ENCODE data around the gene RBM33. TPM values are rescaled to one million over a fixed set of nuclear protein-coding genes. Genes with fewer than 3 reads are reported as not detected.

Gene RBM33
- total RNA-seq, 1 donor from 2014 or later = 67.2 TPM

DNA sequence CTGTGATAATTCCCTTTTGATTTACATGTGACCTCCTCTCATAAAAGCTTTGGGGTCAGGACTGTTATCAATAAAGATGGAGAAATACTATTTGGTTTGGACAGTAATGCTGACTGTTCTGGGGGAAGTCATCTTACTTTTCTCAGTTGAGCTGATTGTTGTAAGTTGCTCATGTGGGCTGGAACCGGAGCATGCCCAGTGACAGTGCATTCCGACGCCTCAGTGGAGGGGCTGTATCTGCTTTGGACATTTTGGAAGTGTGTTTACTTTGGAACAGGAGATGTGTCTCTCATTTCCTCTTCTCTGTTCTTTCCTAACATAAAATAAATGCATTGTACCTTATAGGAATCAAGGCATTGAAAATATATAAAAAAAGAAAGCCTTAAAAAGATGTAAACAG is 30.1 kb downstream of the RBM33 start:
- no peak for TF ChIP-seq CTCF (conservative IDR thresholded peaks at IDR 0.05)
- Mint-ChIP-seq H3K27me3 (no peaks in the 10 kb centered on the region), H3K9me3 (no peaks in the 10 kb centered on the region), H3K4me3 (no peak overlapping the region), H3K4me1 (ENCODE audit: unreplicated experiment) (peaks cover 22% of the 10 kb centered on the region), H3K36me3 (peaks cover 12% of the 10 kb centered on the region), H3K27ac (no peak overlapping the region)
- DNase-seq (ENCODE audit: extremely low spot score, unreplicated experiment) = no peak

DNA sequence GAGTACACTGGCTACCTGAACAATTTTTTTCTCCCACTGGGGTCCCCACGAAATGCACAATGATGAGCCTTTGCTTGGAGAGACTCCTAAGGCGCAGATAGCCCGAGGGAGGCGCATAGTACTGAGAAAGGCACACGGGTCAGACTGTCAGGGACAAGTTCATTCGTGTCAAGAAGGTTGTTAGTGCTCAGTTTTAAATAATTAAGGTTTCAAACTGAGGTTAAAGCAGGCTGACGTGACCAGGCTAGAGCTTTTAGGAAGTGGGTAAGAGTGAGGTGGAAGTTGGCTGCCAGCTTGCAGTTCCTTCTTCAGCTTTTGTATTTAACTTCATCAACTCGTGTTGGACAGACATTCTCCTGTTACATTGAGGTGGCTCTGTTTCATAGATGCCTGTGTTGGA is 31.6 kb downstream of the RBM33 start:
- no peak for DNase-seq (ENCODE audit: extremely low spot score, unreplicated experiment)
- Mint-ChIP-seq H3K27ac (no peak overlapping the region), H3K4me3 (no peak overlapping the region), H3K9me3 (no peaks in the 10 kb centered on the region), H3K4me1 (ENCODE audit: unreplicated experiment) (peaks cover 12% of the 10 kb centered on the region), H3K36me3 (peaks cover 18% of the 10 kb centered on the region), H3K27me3 (no peaks in the 10 kb centered on the region)
- no peak for TF ChIP-seq CTCF (conservative IDR thresholded peaks at IDR 0.05)

GRCh38 chr7:155677688-155678087 is 33.2 kb downstream of the RBM33 start:
- H3K36me3 Mint-ChIP-seq = peaks cover 31% of the 10 kb centered on the region
- no peak for TF ChIP-seq CTCF (conservative IDR thresholded peaks at IDR 0.05)
- H3K9me3 Mint-ChIP-seq = no peaks in the 10 kb centered on the region
- H3K27ac Mint-ChIP-seq = no peak overlapping the region
- no peaks in the 10 kb centered on the region for H3K27me3 Mint-ChIP-seq
- DNase-seq (ENCODE audit: extremely low spot score, unreplicated experiment) = no peak
- no peak overlapping the region for H3K4me3 Mint-ChIP-seq
- peaks cover 19% of the 10 kb centered on the region for H3K4me1 Mint-ChIP-seq (ENCODE audit: unreplicated experiment)

- Mint-ChIP-seq H3K27ac (no peak overlapping the region), H3K27me3 (no peaks in the 10 kb centered on the region), H3K9me3 (no peaks in the 10 kb centered on the region), H3K4me3 (no peak overlapping the region), H3K36me3 (peaks cover 29% of the 10 kb centered on the region), H3K4me1 (ENCODE audit: unreplicated experiment) (peaks cover 41% of the 10 kb centered on the region)
- no peak for TF ChIP-seq CTCF (conservative IDR thresholded peaks at IDR 0.05)
- no peak for DNase-seq (ENCODE audit: extremely low spot score, unreplicated experiment)
These were observed 35.7 kb downstream of the RBM33 start for GRCh38 chr7:155680124-155680523.

- Mint-ChIP-seq H3K27ac (no peak overlapping the region), H3K4me3 (no peak overlapping the region), H3K36me3 (peaks cover 33% of the 10 kb centered on the region), H3K4me1 (ENCODE audit: unreplicated experiment) (peaks cover 41% of the 10 kb centered on the region), H3K9me3 (no peaks in the 10 kb centered on the region), H3K27me3 (no peaks in the 10 kb centered on the region)
- no peak for TF ChIP-seq CTCF (conservative IDR thresholded peaks at IDR 0.05)
- no peak for DNase-seq (ENCODE audit: extremely low spot score, unreplicated experiment)
These were observed 36.4 kb downstream of the RBM33 start for GRCh38 chr7:155680864-155681263.

DNA sequence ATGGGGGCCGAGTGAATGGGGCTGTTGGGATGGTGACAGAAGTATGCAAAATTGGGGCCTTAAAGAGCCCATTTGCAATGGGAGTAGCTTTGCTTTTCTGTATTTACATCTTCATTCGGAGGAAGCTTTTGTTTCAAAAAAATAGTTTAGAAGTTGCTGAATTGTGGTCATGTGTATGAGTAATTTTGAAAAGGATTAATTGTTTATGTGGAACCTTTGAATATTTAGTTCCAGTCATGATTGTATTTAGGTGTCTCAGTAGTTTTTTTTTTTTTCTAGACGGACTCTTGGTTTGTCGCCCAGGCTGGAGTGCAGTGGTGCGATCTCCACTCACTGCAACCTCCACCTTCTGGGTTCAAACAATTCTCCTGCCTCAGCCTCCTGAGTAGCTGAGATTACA is 37.2 kb downstream of the RBM33 start:
- no peak overlapping the region for H3K27ac Mint-ChIP-seq
- peaks cover 35% of the 10 kb centered on the region for H3K4me1 Mint-ChIP-seq (ENCODE audit: unreplicated experiment)
- peaks cover 37% of the 10 kb centered on the region for H3K36me3 Mint-ChIP-seq
- H3K4me3 Mint-ChIP-seq = no peak overlapping the region
- no peak for DNase-seq (ENCODE audit: extremely low spot score, unreplicated experiment)
- TF ChIP-seq CTCF (conservative IDR thresholded peaks at IDR 0.05) = no peak
- H3K27me3 Mint-ChIP-seq = no peaks in the 10 kb centered on the region
- H3K9me3 Mint-ChIP-seq = no peaks in the 10 kb centered on the region

Data from type B pancreatic cell (in vitro differentiated cells).